Measurements from ENCODE around the gene CES5A.

- TF ChIP-seq, protein P1, sequence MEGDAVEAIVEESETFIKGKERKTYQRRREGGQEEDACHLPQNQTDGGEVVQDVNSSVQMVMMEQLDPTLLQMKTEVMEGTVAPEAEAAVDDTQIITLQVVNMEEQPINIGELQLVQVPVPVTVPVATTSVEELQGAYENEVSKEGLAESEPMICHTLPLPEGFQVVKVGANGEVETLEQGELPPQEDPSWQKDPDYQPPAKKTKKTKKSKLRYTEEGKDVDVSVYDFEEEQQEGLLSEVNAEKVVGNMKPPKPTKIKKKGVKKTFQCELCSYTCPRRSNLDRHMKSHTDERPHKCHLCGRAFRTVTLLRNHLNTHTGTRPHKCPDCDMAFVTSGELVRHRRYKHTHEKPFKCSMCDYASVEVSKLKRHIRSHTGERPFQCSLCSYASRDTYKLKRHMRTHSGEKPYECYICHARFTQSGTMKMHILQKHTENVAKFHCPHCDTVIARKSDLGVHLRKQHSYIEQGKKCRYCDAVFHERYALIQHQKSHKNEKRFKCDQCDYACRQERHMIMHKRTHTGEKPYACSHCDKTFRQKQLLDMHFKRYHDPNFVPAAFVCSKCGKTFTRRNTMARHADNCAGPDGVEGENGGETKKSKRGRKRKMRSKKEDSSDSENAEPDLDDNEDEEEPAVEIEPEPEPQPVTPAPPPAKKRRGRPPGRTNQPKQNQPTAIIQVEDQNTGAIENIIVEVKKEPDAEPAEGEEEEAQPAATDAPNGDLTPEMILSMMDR (IDR thresholded peaks at IDR 0.05) = no peak
- TF ChIP-seq POLR2A (IDR thresholded peaks at IDR 0.05) = no peak
Observed at GRCh38 chr16:55917373-55918160, 42.4 kb upstream of the CES5A start.

All from lower leg skin (tissue), 3 donors.